Stimulated activated naive CD4-positive, alpha-beta T cell treated with Interleukin-2 at 50 U/mL for 16 hours (primary cell): ENCODE data around the gene BAK1.
"Not testable (repeated sequence)": the region's sequence is repeated elsewhere in the genome, so short reads cannot be mapped to it uniquely, and the experiment has no call there.

Experiments used
- DNase-seq: peaks from one replicate; lab custom pipeline; 2025; lab: John Stamatoyannopoulos, UW

BAK1 gene

DNA sequence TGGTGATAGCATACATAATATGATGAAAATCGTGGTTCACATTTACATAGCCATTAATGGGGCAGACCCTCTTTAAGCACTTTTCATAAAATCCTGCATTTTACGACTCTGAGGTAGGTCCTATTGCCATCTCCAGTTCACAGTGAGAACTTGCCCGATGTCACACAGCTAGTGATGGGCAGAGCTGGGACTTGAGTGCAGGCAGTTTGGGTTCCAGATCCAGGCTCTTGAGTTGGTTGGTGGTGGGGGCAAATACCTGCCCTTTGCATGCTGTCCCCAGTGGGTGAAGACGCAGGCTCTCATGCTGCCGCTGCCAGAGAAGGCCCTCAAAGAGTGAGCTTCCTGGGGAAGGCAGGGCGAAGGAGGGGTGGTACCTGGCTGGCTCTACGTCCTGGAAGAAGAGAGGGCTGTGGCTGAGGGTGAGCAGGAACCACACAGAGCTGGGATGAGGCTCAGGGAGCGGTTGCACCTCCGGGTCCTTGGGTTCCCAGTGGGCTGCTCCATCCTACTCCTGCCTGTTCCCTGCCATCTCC, 6.1 kb upstream of the BAK1 start:
- no peak for DNase-seq

DNA sequence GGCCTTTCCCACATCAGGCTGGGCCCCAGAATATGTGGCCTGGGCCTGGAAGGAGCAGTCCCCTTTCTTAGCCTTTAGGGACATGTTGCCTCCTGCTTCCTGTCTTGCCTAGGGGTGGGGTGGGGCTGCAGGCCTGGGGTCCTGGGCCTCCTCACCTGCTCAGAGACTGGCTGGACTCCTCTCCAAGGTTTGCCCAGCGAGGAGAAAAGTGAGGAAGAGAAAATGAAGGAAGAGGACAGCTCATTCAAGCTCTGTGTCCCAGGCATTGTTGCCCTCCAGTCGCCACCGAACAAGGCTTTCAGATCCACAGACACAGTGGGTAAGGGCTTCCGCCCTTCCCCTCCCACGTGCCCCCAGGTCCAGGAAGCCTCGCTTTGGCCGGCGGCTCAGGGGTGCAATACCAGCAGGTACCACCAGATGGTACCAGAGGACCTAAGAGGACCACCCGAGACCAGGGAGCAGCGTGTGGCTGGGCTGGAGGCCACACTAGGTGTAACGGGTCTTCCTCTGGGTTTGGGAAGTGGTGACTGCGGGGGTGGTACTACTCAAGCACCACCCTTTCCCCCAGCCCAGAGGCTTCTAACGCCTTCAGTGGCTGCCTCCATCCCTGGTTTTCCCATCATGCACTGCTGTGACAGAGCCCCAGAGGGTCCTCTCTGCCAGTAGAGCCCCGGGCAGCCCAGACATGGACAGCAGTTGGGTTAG, 5.5 kb upstream of the BAK1 start:
- DNase-seq, result peak; percentile 74

DNA sequence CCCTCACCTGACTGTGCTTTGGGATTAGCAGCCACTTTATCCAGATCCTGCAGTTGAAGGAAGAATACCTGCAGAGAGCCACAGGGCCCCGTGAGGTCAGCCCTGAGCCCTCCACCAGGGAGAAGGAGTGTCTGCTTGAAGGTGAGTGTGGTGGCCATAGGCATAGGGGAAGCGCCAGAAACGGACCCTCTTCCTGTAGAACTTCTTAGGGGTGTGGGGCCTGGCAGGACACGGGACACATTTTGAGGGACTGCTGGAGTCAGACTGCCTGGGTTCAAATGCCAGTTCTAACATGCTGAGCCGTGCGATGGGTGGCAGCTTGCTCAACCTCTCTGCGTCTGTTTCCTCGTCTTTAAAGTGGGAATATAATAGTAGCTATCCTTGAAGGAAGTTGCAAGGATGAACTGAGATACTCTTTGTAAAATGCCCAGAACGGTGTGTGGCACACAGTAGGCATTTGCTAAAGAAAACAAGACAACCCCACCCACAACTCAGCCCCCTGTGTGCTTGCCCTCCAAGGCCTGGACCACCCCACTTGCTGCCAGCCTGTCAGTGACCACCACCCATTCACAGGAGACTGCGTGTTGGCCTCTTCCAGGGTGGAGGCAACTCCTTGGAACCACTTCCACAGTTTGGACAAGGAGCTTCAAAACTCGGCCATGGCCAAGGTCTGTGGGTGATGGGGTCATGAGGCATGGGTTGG, 4.8 kb upstream of the BAK1 start:
- DNase-seq, result no peak

DNA sequence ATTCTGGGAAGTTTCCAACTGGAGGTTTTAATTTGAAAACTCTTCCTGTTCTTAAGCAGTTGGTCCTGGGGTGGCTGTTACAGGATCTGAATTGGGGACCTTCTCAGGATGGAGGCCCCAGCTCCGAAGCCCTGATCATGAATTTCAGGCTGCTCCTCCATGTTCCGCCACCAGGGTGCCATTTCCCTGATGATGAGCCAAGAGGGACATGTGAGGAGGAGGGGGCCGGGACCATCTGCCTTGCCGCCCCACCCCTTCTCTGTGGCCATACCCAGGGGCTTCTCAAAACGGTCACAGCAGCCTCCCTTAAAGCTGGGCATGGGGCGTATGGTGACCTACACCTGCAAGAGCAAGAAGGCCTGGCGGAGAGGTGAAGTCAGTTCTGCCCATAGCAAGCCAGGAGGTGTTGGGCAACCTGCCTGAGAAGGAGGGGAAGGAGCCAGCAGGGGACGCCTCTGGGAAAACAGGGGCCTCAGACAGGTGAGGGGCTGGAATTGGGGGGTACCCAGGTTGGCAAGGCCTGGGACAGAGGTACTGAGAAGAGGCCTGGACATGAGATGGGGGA, 3.6 kb upstream of the BAK1 start:
- DNase-seq, result no peak

DNA sequence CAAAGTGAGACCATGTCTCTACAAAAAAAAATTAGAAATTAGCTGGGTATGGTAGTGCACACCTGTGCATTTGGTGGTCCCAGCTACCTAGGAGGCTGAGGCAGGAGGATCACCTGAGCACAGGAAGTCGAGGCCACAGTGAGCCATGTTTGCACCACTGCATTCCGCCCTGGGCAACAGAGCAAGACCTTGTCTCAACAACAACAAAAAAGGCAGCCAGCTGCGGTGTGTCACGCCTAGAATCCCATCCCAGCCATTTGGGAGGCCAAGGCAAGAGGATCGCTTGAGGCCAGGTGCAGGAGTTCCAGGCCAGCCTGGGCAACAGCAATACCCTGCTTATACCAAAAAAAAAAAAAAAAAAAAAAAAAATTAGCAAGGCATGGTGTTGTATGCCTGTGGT, 1.1 kb upstream of the BAK1 start:
- DNase-seq, result no peak

DNA sequence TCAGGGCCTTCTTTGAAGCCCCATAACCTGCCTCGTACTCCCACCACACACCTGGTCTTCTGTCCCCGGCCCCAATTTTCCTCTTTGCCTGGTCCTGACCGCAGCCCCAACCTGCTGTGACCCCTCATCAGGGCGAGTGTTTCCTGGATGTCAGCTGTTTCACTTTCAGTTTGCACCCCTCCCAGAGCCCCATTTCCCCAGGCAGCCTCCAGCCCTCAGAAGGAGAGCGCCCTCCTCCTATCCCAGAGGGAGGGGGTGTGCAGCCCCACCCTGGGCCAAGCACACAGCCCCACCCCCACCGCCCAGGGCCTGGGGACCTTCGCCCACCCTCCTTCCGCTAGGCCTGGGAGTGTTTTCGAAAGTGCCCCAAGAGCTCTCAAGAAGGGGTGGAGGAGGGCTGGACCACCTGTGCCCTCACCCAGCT, 1.5 kb downstream of the BAK1 start:
- peak; percentile 36 for DNase-seq

DNA sequence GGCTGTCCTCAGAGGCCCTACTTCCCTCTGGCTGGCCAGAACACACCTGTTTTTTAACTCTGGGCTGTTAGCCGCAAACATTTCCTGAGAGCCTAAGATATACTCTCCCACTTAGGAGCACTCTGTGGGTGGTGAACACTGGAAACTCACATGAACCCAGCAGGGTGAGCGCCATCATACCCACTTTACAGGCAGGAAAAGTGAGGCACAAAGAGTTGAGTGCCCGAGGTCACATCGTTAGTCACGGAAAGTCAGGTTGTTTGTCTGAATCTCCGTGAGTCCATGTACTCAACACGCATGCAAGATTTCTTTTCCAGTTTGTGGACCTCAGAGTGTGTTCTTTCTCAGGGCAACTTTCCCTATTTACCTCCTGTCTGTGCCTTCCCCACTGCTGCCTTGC, 1.9 kb downstream of the BAK1 start:
- no peak for DNase-seq

DNA sequence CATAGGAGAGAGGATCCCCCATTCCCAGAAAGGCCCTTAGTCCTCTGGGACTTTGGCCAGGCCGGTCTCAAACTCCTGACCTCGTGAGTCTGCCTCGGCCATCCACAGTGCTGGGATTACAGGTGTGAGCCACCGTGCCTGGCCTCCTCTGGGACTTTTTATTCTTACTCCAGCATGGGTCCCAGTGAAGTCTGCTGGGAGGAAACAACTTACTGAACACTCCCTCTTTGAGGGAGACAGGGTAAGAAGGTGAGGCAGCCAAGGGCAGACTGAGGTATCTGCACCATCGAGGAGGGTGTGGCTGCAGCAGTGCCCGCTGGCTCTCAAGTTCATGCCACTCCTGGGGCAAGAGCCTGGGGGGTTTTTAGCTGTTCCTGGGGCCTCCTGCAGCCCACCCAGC, 2.4 kb downstream of the BAK1 start:
- DNase-seq, result no peak

DNA sequence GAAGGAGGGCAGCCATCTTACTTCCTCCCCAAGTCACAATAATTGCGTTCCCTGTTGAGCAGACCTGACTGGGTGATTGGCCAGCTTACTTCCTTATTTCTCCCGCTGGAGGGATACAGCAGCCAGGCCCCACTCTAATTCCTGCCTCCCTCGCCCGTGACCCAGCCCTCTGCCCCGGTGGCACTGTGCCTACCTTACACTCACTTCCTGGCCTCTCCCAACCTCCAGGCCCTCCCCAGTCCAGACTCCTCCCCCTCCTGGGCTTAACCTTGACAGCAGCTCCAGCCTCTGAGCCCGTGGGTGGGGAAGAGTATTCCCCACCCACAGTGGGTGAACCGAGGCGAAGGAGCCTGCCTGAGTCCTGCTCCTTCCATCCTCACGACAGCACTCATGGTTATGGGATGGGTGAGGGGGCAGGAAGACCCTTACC, 3.0 kb downstream of the BAK1 start:
- peak; percentile 32 for DNase-seq

DNA sequence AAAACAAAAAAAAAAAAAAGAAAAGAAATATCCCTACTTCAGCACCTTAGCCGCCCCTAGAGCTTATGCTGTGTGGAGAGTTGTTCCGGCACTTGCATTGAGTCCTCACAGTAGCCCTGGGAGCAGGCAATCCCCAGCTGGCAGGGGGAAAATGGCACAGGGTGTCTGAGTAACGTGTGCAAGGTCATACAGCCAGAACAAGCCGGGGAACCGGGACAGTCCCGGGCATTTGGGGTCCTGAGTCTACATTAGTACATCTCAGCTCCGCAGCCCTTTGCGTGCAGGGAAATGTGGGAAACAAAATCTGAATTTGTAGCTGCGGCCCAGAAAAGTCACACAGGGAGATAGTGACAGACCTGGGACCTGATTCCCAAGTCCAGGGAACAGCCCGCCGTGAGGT, 3.4 kb downstream of the BAK1 start:
- no peak for DNase-seq

DNA sequence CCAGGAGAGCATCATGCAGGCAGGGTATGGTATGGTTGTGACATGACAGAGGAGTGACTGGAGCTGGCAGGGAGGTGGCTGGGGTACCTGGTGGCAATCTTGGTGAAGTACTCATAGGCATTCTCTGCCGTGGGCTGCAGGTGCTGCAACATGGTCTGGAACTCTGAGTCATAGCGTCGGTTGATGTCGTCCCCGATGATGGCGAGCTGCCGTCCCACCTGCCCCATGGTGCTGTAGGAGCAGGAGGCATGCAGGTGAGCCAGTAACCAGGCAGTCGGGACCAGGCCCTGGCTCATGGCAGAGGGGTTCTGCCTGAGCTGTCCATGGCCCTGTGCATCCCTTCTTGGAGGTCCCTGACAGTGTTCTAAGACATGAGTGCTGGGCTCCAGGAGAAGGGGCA, 4.9 kb downstream of the BAK1 start:
- DNase-seq, result no peak

DNA sequence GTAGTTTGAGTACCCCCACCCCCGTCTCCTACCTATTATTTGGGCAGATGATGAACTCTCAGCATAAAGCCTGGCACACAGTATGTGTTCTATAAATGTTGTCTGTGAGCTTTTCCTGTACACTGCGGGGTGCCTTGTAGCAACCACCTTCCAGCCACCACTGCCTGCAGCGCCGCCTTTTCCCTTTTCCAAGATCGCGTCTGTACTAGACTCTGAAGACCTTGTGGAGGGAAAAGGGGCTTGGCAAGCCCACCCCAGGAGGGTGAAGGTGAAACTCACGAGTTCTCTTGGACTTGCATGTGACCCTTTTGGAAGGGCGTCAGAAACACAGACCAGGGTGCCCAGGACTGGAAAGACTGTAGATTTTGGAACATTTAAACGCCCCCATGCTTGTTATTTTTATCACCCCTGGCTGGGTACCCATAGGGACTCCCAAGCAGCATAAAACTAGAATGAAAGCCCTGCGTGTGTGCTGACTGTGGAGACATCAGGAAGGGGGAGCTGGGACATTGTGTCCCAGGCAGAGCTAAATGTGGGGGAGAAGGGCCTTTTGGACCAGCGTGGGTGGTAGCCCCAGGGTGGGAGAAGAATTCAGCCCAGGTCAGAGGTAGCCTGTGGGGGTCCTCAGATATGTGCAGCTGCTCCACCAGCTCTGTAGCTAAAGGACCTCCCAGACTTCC, 8.3 kb downstream of the BAK1 start:
- no peak for DNase-seq

DNA sequence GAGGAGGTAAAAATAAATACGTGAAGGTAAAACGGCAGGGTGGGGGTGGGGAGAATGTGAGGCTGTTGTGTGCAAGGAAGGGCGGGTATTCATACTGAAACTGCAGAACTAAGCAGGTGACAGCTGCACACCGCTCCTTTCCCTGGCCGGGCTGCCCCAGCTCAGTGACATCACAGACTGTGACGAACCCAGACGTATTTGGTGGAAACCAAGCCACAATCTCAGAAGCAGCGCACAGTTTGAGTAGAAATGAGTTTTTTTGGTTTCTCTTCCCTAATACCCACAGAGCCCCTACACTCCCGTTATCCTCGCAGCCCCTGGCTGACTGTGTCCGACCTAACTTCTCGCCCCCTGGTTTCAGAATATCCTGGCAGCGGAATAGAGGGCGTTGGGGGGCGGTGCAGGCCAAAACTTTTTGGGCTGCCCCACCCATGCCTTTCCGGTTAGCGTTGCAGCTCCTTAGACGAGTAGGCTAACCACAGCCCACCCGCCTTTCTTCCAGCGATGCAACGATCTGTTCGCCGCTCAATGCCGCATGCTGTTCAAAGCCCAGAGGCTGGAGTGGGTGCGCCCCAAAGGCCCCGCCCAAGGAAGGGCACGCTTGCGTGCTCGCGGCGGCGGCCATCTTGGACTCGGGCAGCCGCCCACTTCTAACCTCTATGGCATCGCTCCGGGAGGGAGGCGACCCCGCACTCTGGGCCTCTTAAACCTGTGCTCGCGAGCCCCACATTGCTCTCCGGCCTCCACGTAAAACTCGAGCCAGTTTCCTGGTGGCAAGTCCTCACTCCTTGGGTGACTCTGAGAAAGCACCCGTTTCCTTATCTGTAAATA, 9.1 kb downstream of the BAK1 start:
- DNase-seq, result peak; percentile 93

DNA sequence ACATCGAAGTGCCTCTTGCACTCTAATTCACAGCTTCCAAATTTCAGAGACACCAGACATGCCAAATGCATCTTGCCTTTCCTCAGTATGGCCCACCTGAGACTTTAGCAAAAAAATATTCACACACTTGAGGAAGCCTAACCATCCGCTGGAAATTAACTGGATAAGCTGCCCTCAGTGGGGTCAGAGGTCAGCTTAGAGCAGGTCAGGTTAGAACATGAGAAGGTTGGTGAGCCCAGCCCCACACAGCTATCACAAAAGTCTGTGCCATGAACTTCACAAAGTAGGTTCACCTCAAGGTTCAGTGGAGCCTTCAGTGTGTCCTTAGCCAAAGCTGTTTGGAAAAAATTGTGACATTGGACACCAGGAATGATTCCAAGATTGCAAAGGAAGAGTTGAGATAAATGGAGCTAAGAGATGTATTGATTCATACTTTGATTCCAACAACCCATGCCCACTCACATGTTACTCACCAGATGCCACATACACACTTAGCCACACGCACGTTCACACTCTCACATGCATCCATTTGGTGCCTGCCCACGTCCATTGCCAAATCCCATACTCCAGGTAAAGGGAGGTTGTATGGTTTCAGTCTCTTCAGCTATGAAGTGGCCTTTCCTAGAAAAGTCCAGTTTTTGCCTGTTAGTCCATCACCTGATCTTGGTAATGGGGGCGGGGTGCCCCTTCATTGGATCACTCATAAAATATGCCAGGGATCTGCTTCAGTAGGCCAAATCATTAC, 11.1 kb downstream of the BAK1 start:
- DNase-seq, result no peak

DNA sequence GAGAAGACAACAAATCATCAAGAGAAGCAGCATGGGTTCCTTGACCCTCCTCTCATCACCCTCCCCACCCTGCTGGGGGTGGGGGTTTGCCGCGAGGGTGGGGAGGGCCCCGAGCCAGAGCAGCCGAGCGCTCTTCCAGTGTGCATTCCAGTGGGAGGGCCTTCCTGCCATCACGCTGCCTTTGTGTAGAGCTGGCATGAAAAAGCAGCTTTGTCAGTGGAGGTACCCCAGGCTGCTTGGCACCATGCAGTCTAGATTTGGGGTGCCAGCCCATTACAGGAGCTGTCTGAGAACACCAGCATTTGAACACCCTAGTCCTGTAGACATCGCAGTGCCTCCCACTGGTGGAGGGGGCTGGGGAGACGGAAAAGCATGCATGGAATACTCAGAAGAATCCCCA, 12.2 kb downstream of the BAK1 start:
- no peak for DNase-seq

DNA sequence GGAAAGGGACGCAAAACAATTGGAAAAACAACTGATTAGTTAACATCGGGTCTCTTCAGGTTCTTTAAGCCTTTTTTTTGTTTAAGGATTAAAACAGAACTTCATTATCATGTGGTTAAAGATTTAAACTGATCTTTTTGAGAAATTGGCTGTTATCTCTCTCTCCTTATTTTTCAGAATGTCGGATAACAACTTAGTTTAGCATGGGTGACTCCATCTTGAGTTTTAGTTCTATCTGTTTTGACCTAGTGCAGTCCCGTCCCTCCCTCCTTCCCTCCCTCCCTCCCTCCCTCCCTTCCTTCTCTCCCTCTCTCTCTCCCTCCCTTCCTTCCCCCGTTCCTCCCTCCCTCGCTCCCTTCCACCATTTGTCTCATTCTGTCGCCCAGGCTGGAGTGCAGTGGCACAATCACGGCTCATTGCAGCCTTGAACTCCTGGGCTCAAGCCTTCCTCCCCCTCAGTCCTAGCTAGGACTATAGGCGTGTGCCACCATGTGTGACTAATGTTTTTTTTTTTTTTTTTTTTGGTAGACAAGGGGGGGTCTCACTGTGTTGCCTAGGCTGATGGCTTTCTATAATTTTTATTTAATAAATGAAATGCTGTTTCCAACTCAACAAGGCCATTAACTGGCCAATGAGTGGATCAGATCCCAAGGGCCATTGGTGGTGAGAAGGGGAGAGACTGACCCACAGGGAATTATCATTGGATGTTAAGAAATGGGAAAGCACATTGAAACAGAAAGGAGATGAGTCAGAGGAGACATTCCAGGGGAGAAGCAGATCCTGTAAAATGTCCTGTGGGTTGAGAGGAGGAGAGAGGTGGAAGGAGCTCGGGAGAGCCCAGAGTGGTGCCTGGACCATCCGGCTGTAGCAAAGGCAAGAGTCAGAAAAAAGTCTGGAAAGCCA, 13.6 kb downstream of the BAK1 start:
- DNase-seq, result no peak

DNA sequence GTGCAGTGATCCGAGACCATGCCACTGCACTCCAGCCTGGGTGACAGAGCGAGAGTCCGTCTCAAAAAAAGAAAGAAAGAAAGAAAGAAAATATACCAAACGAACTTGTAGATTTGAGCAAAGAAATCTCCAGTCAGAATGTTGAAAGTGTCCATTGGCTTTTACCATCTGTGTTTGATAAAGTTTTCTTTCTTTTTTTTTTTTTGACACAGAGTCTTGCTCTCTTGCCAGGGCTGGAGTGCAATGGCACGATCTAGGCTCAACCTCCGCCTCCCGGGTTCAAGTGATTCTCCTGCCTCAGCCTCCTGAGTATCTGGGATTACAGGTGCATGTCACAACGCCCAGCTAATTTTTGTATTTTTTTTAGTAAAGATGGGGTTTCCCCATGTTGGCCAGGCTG, 21.3 kb downstream of the BAK1 start:
- DNase-seq, result no peak

DNA sequence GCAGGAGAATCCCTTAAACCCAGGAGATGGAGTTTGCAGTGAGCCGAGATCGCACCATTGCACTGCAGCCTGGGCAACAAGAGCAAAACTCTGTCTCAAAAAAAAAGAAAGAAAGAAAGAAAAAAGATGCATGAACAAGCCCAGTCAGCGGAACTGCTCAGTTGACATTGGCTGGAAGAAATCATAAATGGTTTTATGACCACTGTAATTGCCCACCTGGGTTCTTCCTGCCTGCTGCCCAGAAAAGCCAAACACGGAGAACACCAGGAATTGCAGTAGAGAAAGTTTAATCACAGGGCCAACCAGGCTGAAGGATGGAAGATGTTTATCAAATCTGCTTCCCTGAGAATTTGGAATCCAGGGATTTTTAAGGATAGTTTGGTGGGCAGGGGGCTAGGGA, 22.7 kb downstream of the BAK1 start:
- DNase-seq, result no peak

DNA sequence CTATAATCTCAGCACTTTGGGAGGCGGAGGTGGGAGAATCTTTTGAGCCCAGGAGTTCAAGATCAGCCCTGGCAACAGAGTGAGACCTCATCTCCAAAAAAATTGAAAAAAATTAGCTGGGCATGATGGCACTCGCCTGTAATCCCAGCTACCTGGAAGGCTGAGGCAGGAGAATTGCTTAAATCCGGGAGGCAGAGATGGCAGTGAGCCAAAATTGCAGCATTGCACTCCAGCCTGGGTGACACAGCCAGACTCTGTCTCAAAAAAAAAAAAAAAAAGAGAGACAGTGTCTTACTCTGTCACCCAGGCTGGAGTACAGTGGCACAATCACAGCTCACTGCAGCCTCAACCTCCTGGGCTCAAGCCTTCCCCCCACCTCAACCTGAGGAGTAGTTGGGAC, 27.2 kb downstream of the BAK1 start:
- DNase-seq, result not testable (repeated sequence)

DNA sequence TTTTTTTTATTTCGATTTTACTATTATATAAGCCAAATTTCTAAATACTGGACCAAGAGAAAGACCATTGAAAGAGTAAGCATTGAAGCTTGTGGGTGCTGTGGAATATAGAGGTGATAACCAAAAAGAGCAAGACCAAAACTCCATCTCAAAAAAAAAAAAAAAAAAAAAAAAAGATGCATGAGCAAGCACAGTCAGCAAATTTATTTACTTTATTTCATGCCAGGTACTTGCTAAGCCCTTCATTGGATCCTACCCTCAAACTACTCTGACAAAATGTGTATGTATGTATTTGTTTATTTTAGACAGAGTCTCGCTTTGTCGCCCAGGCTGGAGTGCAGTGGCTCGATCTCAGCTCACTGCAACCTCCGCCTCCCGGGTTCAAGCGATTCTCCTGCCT, 27.8 kb downstream of the BAK1 start:
- DNase-seq, result no peak
